HG03354 (cell line): ENCODE measurements around the gene ZC3H4.

Experiments used
- ATAC-seq: cut with Tn5 transposase; IDR thresholded peaks from one replicate; pipeline ENCODE4 v1.9.1; 2021; ENCODE audit warnings: mild to moderate bottlenecking; ENCODE audit not compliant: unreplicated experiment, poor library complexity, severe bottlenecking

Gene ZC3H4

GRCh38 chr19:47135156-47135555, 21.6 kb upstream of the ZC3H4 start:
- ATAC-seq = no peak

- ATAC-seq = no peak
Measured at GRCh38 chr19:47134545-47134944, 21.0 kb upstream of the ZC3H4 start.

GRCh38 chr19:47133021-47133471, 19.5 kb upstream of the ZC3H4 start:
- no peak for ATAC-seq

- no peak for ATAC-seq
Measured at GRCh38 chr19:47132194-47132852, 18.7 kb upstream of the ZC3H4 start.

GRCh38 chr19:47130589-47131227, 17.1 kb upstream of the ZC3H4 start, which contains the start of gene SAE1:
Gene SAE1 (plus strand): TSS chr19:47130835. CDS start chr19:47130931, 96 bp downstream.
- ATAC-seq = peak; percentile 86

GRCh38 chr19:47130120-47130588, 16.6 kb upstream of the ZC3H4 start:
- no peak for ATAC-seq

GRCh38 chr19:47129579-47129978, 16.0 kb upstream of the ZC3H4 start:
- ATAC-seq = no peak

- no peak for ATAC-seq
Measured at GRCh38 chr19:47125669-47125938, 12.0 kb upstream of the ZC3H4 start.

- ATAC-seq = no peak
Measured at GRCh38 chr19:47124937-47125668, 11.5 kb upstream of the ZC3H4 start.

GRCh38 chr19:47123406-47123805, 9.8 kb upstream of the ZC3H4 start:
- ATAC-seq = no peak

- ATAC-seq = no peak
Measured at GRCh38 chr19:47122359-47123335, 9.1 kb upstream of the ZC3H4 start.

GRCh38 chr19:47120470-47121067, 7.0 kb upstream of the ZC3H4 start:
- ATAC-seq = no peak

GRCh38 chr19:47113850-47114651, 475 bp upstream of the ZC3H4 start:
- ATAC-seq = no peak

- peak; percentile 30 for ATAC-seq
Measured at GRCh38 chr19:47112166-47112996, 1.2 kb downstream of the ZC3H4 start.

GRCh38 chr19:47111682-47112165, 1.9 kb downstream of the ZC3H4 start:
- ATAC-seq = no peak

- ATAC-seq = no peak
Measured at GRCh38 chr19:47111006-47111621, 2.5 kb downstream of the ZC3H4 start.

- ATAC-seq = no peak
Measured at GRCh38 chr19:47110521-47111005, 3.0 kb downstream of the ZC3H4 start.
